WTC11 (cell line): ENCODE results near the gene RXFP2. TPM values are rescaled to one million over a fixed set of nuclear protein-coding genes. Genes with fewer than 3 reads are reported as not detected.

ENCODE experiments used
- ATAC-seq: fragments of 200-7000 bp; cut with Tn5 transposase; 2 replicates; pipeline ENCODE4 v1.10.0; 2021; ENCODE audit warnings: mild to moderate bottlenecking, moderate library complexity
- CTCF ChIA-PET: fragments of 300-600 bp; sonication (Branson Sonifier 250); formaldehyde crosslinking; loops from one replicate; lab custom pipeline; 2021; ENCODE audit warnings: antibody characterized with exemption; lab: Charles Lee
- POLR2A ChIA-PET: fragments of 350-600 bp; sonication (Branson Sonifier 250); formaldehyde crosslinking; loops from one replicate; lab custom pipeline; 2021; ENCODE audit warnings: antibody characterized with exemption; lab: Charles Lee
- DNase-seq: peaks from one replicate; pipeline ENCODE4 v3.0.0; 2021; ENCODE audit warnings: low spot score
- H3K27ac Mint-ChIP-seq: 2 replicates; pipeline ENCODE4 v1.8.0; 2021; ENCODE audit warnings: mixed read lengths
- H3K27me3 Mint-ChIP-seq: 2 replicates; pipeline ENCODE4 v1.8.0; 2021; ENCODE audit warnings: low read depth, mild to moderate bottlenecking, moderate library complexity, mixed read lengths
- H3K36me3 Mint-ChIP-seq: 2 replicates; pipeline ENCODE4 v1.8.0; 2021; ENCODE audit warnings: mixed read lengths
- H3K4me1 Mint-ChIP-seq: 2 replicates; pipeline ENCODE4 v1.8.0; 2022; ENCODE audit warnings: mixed read lengths
- H3K4me3 Mint-ChIP-seq: 2 replicates; pipeline ENCODE4 v1.8.0; 2021; ENCODE audit warnings: mild to moderate bottlenecking, moderate library complexity, mixed read lengths
- H3K9me3 Mint-ChIP-seq: 2 replicates; pipeline ENCODE4 v1.8.0; 2021; ENCODE audit warnings: mixed read lengths
- CBFB ChIP-seq: sonication (generic); formaldehyde crosslinking; IDR thresholded peaks from 2 replicates; pipeline ENCODE4 v1.8.1; 2022; ENCODE audit warnings: mild to moderate bottlenecking, low read depth, missing genetic modification reagents
- CREB1 ChIP-seq: sonication (generic); formaldehyde crosslinking; IDR thresholded peaks from 2 replicates; pipeline ENCODE4 v1.8.0; 2023; ENCODE audit warnings: mild to moderate bottlenecking, missing genetic modification reagents
- CREM ChIP-seq: sonication (generic); formaldehyde crosslinking; IDR thresholded peaks from 2 replicates; pipeline ENCODE4 v1.8.1; 2022; ENCODE audit warnings: mild to moderate bottlenecking, missing genetic modification reagents, moderate library complexity
- EMX1 ChIP-seq: fragments of 250-450 bp; sonication (Bioruptor Pico); IDR thresholded peaks from 2 replicates; pipeline ENCODE4 v1.8.0; 2021; ENCODE audit warnings: mild to moderate bottlenecking
- FOXP1 ChIP-seq: sonication (generic); formaldehyde crosslinking; IDR thresholded peaks from 2 replicates; pipeline ENCODE4 v1.8.0; 2022; ENCODE audit warnings: missing genetic modification reagents, mild to moderate bottlenecking, moderate library complexity, borderline replicate concordance
- GABPB1 ChIP-seq: sonication (generic); formaldehyde crosslinking; IDR thresholded peaks from 2 replicates; pipeline ENCODE4 v1.8.1; 2023; ENCODE audit warnings: mild to moderate bottlenecking, missing genetic modification reagents
- GRHL2 ChIP-seq: fragments of 250-450 bp; sonication (Bioruptor Pico); IDR thresholded peaks from 2 replicates; pipeline ENCODE4 v1.8.0; 2022; ENCODE audit warnings: mild to moderate bottlenecking, moderate library complexity; ENCODE audit not compliant: insufficient replicate concordance, severe bottlenecking
- KAT7 ChIP-seq: sonication (generic); formaldehyde crosslinking; IDR thresholded peaks from 2 replicates; pipeline ENCODE4 v1.8.1; 2023; ENCODE audit warnings: missing genetic modification reagents, mild to moderate bottlenecking, borderline replicate concordance
- MXD4 ChIP-seq: fragments of 250-450 bp; sonication (Bioruptor Pico); IDR thresholded peaks from 2 replicates; pipeline ENCODE4 v1.8.0; 2021; ENCODE audit warnings: mild to moderate bottlenecking, moderate library complexity, borderline replicate concordance
- ZNF317 ChIP-seq: sonication (generic); formaldehyde crosslinking; IDR thresholded peaks from 2 replicates; pipeline ENCODE4 v1.8.1; 2023; ENCODE audit warnings: low read depth, mild to moderate bottlenecking, moderate library complexity, missing genetic modification reagents, borderline replicate concordance
- ZNF416 ChIP-seq: fragments of 250-450 bp; sonication (Bioruptor Pico); IDR thresholded peaks from 2 replicates; pipeline ENCODE4 v1.9.0; 2021; ENCODE audit warnings: mild to moderate bottlenecking, inconsistent platforms
- ZNF671 ChIP-seq: fragments of 250-450 bp; sonication (Bioruptor Pico); IDR thresholded peaks from 2 replicates; pipeline ENCODE4 v1.8.0; 2021; ENCODE audit warnings: mild to moderate bottlenecking
- total RNA-seq: library from RNA; stranded (reverse); gene quantifications from 3 replicates; pipeline ENCODE4 v1.2.3, GENCODE V29; 2021
- TF ChIP-seq, protein P1 (sequence below): sonication (generic); formaldehyde crosslinking; conservative IDR thresholded peaks from 2 replicates; pipeline ENCODE4 v1.8.1; 2022; ENCODE audit warnings: mild to moderate bottlenecking, missing genetic modification reagents
- TF ChIP-seq, protein P2 (sequence below): sonication (generic); formaldehyde crosslinking; conservative IDR thresholded peaks from 2 replicates; pipeline ENCODE4 v1.8.1; 2023; ENCODE audit warnings: mild to moderate bottlenecking, low read depth, missing genetic modification reagents, moderate library complexity
- TF ChIP-seq, protein P3 (sequence below): fragments of 250-450 bp; sonication (Bioruptor Pico); IDR thresholded peaks from 2 replicates; pipeline ENCODE4 v1.9.0; 2021; ENCODE audit warnings: mild to moderate bottlenecking
- TF ChIP-seq, protein P4 (sequence below): sonication (generic); formaldehyde crosslinking; IDR thresholded peaks from 2 replicates; pipeline ENCODE4 v1.8.1; 2022; ENCODE audit warnings: low read depth, missing genetic modification reagents, borderline replicate concordance
- TF ChIP-seq, protein P5 (sequence below): sonication (generic); formaldehyde crosslinking; IDR thresholded peaks from 2 replicates; pipeline ENCODE4 v1.8.1; 2022; ENCODE audit warnings: mild to moderate bottlenecking, moderate library complexity, missing genetic modification reagents
- TF ChIP-seq, protein P6 (sequence below): sonication (generic); formaldehyde crosslinking; IDR thresholded peaks from 2 replicates; pipeline ENCODE4 v1.8.1; 2023; ENCODE audit warnings: mild to moderate bottlenecking, moderate library complexity, missing genetic modification reagents
- TF ChIP-seq, protein P7 (sequence below): fragments of 200-600 bp; IDR thresholded peaks from 2 replicates; pipeline ENCODE4 v1.8.0; 2022; ENCODE audit warnings: antibody characterized with exemption

The RXFP2 gene
- total RNA-seq, 1 experiment from 2014 or later: not detected

DNA sequence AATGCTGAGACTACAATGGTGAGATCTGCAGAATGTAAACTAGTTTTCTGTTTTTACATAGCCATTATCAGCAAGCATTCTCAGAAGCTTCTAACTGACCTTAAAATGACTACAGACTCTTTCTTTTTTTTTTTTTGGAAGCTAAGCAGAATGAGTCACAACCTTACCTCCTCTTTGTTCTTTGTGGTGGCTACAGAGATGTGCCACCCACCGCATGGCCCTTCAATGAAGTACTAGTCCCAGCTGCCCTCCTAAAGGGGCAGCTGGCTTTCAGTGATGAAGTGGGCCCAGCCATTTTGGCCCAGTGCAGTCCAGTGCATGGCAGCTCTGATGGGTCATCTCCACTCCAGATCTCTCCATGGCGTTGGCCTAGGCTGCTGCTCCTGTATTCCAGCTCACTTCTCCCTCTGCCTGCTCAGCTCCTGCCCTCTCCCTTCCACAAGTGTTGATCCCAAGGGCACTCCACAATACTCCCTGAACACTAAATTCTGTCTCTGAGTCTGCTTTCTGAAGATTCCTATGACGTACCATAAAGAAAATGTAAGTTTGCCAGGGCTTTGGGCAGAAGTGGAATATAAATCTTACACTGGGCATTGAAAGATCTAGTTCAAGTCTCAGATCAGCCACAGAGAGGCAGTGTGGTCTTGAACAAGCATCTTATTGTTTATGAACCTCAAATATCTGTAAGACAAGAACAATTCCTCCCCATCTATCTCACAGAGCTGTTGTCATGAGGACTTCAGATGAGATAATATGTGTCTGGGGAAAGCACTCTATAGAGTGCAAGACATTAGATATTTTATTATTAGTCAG lies 85.6 kb downstream of the RXFP2 start:
- peaks cover 7% of the 10 kb centered on the region; the same call in 1 of the 2 replicates for H3K9me3 Mint-ChIP-seq
- no peaks in the 10 kb centered on the region for H3K27me3 Mint-ChIP-seq
- no peaks in the 10 kb centered on the region for H3K36me3 Mint-ChIP-seq
- DNase-seq: no peak
- peaks cover 28% of the 10 kb centered on the region for H3K4me1 Mint-ChIP-seq
- POLR2A ChIA-PET: interaction anchor here (0.5 kb wide), 1 partner anchor 462 kb away, joined by 3 read pairs; no protein-coding TSS in a partner anchor
- no peak for TF ChIP-seq FOXP1
- TF ChIP-seq EMX1 (CRISPR knock-in tag): no peak
- no peak for TF ChIP-seq CREM (CRISPR knock-in tag)
- TF ChIP-seq ZNF416: no peak
- TF ChIP-seq GRHL2 (CRISPR knock-in tag): no peak
- TF ChIP-seq, protein P1, sequence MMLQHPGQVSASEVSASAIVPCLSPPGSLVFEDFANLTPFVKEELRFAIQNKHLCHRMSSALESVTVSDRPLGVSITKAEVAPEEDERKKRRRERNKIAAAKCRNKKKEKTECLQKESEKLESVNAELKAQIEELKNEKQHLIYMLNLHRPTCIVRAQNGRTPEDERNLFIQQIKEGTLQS (CRISPR knock-in tag): no peak
- no peak for TF ChIP-seq ZNF317 (CRISPR knock-in tag)
- TF ChIP-seq, protein P2, sequence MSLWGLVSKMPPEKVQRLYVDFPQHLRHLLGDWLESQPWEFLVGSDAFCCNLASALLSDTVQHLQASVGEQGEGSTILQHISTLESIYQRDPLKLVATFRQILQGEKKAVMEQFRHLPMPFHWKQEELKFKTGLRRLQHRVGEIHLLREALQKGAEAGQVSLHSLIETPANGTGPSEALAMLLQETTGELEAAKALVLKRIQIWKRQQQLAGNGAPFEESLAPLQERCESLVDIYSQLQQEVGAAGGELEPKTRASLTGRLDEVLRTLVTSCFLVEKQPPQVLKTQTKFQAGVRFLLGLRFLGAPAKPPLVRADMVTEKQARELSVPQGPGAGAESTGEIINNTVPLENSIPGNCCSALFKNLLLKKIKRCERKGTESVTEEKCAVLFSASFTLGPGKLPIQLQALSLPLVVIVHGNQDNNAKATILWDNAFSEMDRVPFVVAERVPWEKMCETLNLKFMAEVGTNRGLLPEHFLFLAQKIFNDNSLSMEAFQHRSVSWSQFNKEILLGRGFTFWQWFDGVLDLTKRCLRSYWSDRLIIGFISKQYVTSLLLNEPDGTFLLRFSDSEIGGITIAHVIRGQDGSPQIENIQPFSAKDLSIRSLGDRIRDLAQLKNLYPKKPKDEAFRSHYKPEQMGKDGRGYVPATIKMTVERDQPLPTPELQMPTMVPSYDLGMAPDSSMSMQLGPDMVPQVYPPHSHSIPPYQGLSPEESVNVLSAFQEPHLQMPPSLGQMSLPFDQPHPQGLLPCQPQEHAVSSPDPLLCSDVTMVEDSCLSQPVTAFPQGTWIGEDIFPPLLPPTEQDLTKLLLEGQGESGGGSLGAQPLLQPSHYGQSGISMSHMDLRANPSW (CRISPR knock-in tag): no peak
- TF ChIP-seq, protein P3, sequence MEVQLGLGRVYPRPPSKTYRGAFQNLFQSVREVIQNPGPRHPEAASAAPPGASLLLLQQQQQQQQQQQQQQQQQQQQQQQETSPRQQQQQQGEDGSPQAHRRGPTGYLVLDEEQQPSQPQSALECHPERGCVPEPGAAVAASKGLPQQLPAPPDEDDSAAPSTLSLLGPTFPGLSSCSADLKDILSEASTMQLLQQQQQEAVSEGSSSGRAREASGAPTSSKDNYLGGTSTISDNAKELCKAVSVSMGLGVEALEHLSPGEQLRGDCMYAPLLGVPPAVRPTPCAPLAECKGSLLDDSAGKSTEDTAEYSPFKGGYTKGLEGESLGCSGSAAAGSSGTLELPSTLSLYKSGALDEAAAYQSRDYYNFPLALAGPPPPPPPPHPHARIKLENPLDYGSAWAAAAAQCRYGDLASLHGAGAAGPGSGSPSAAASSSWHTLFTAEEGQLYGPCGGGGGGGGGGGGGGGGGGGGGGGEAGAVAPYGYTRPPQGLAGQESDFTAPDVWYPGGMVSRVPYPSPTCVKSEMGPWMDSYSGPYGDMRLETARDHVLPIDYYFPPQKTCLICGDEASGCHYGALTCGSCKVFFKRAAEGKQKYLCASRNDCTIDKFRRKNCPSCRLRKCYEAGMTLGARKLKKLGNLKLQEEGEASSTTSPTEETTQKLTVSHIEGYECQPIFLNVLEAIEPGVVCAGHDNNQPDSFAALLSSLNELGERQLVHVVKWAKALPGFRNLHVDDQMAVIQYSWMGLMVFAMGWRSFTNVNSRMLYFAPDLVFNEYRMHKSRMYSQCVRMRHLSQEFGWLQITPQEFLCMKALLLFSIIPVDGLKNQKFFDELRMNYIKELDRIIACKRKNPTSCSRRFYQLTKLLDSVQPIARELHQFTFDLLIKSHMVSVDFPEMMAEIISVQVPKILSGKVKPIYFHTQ (CRISPR knock-in tag): no peak
- TF ChIP-seq, protein P4, sequence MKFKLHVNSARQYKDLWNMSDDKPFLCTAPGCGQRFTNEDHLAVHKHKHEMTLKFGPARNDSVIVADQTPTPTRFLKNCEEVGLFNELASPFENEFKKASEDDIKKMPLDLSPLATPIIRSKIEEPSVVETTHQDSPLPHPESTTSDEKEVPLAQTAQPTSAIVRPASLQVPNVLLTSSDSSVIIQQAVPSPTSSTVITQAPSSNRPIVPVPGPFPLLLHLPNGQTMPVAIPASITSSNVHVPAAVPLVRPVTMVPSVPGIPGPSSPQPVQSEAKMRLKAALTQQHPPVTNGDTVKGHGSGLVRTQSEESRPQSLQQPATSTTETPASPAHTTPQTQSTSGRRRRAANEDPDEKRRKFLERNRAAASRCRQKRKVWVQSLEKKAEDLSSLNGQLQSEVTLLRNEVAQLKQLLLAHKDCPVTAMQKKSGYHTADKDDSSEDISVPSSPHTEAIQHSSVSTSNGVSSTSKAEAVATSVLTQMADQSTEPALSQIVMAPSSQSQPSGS (CRISPR knock-in tag): no peak
- no peak for TF ChIP-seq CREB1 (CRISPR knock-in tag)
- TF ChIP-seq CBFB: no peak
- TF ChIP-seq ZNF671 (CRISPR knock-in tag): no peak
- no peak for TF ChIP-seq MXD4 (CRISPR knock-in tag)
- TF ChIP-seq GABPB1: no peak
- TF ChIP-seq, protein P5, sequence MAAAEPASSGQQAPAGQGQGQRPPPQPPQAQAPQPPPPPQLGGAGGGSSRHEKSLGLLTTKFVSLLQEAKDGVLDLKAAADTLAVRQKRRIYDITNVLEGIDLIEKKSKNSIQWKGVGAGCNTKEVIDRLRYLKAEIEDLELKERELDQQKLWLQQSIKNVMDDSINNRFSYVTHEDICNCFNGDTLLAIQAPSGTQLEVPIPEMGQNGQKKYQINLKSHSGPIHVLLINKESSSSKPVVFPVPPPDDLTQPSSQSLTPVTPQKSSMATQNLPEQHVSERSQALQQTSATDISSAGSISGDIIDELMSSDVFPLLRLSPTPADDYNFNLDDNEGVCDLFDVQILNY: no peak
- TF ChIP-seq, protein P6, sequence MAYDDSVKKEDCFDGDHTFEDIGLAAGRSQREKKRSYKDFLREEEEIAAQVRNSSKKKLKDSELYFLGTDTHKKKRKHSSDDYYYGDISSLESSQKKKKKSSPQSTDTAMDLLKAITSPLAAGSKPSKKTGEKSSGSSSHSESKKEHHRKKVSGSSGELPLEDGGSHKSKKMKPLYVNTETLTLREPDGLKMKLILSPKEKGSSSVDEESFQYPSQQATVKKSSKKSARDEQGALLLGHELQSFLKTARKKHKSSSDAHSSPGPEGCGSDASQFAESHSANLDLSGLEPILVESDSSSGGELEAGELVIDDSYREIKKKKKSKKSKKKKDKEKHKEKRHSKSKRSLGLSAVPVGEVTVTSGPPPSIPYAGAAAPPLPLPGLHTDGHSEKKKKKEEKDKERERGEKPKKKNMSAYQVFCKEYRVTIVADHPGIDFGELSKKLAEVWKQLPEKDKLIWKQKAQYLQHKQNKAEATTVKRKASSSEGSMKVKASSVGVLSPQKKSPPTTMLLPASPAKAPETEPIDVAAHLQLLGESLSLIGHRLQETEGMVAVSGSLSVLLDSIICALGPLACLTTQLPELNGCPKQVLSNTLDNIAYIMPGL (CRISPR knock-in tag): no peak
- TF ChIP-seq, protein P7, sequence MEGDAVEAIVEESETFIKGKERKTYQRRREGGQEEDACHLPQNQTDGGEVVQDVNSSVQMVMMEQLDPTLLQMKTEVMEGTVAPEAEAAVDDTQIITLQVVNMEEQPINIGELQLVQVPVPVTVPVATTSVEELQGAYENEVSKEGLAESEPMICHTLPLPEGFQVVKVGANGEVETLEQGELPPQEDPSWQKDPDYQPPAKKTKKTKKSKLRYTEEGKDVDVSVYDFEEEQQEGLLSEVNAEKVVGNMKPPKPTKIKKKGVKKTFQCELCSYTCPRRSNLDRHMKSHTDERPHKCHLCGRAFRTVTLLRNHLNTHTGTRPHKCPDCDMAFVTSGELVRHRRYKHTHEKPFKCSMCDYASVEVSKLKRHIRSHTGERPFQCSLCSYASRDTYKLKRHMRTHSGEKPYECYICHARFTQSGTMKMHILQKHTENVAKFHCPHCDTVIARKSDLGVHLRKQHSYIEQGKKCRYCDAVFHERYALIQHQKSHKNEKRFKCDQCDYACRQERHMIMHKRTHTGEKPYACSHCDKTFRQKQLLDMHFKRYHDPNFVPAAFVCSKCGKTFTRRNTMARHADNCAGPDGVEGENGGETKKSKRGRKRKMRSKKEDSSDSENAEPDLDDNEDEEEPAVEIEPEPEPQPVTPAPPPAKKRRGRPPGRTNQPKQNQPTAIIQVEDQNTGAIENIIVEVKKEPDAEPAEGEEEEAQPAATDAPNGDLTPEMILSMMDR: no peak
- TF ChIP-seq KAT7 (CRISPR knock-in tag): no peak
- H3K27ac Mint-ChIP-seq: no peak overlapping the region
- ATAC-seq: no peak; the same call in 1 of the 2 replicates
- no peak overlapping the region for H3K4me3 Mint-ChIP-seq
- CTCF ChIA-PET: interaction anchor here (0.7 to 1.3 kb wide), 3 partner anchors 81 to 286 kb away, joined by 3 read pairs; no protein-coding TSS in a partner anchor
